Mesothelial cell of epicardium (in vitro differentiated cells): ENCODE results near the gene CEL. TPM values are rescaled to one million over a fixed set of nuclear protein-coding genes. Genes with fewer than 3 reads are reported as not detected.
"Not testable (repeated sequence)": the region's sequence is repeated elsewhere in the genome, so short reads cannot be mapped to it uniquely, and the experiment has no call there.

Experiments
- DNase-seq, 2 experiments: peaks; one replicate each; pipeline ENCODE4 v3.0.0; 2021; ENCODE audit warnings: low spot score in 2 of 2; ENCODE audit not compliant: unreplicated experiment in 2 of 2
- H3K27ac Mint-ChIP-seq: 2 replicates; pipeline ENCODE4 v1.8.0; 2021; ENCODE audit warnings: mixed read lengths
- H3K27me3 Mint-ChIP-seq: 2 replicates; pipeline ENCODE4 v1.8.0; 2021; ENCODE audit warnings: low read depth, mixed read lengths
- H3K36me3 Mint-ChIP-seq: 2 replicates; pipeline ENCODE4 v1.8.0; 2021; ENCODE audit warnings: mixed read lengths
- H3K4me1 Mint-ChIP-seq: 2 replicates; pipeline ENCODE4 v1.8.0; 2021; ENCODE audit warnings: mixed read lengths
- H3K4me3 Mint-ChIP-seq: 2 replicates; pipeline ENCODE4 v1.8.0; 2021; ENCODE audit warnings: mild to moderate bottlenecking, moderate library complexity, mixed read lengths
- H3K9me3 Mint-ChIP-seq: 2 replicates; pipeline ENCODE4 v1.8.0; 2021; ENCODE audit warnings: mixed read lengths
- CTCF ChIP-seq: fragments of 200-600 bp; sonication (generic); IDR thresholded peaks from one replicate; pipeline ENCODE4 v1.5.0; 2021; ENCODE audit warnings: antibody characterized with exemption; ENCODE audit not compliant: unreplicated experiment
- total RNA-seq: library from RNA; stranded (reverse); gene quantifications from 3 replicates; pipeline ENCODE4 v1.2.1, GENCODE V29; 2021

Gene CEL
- total RNA-seq, 1 donor from 2014 or later = 5.0 TPM

DNA sequence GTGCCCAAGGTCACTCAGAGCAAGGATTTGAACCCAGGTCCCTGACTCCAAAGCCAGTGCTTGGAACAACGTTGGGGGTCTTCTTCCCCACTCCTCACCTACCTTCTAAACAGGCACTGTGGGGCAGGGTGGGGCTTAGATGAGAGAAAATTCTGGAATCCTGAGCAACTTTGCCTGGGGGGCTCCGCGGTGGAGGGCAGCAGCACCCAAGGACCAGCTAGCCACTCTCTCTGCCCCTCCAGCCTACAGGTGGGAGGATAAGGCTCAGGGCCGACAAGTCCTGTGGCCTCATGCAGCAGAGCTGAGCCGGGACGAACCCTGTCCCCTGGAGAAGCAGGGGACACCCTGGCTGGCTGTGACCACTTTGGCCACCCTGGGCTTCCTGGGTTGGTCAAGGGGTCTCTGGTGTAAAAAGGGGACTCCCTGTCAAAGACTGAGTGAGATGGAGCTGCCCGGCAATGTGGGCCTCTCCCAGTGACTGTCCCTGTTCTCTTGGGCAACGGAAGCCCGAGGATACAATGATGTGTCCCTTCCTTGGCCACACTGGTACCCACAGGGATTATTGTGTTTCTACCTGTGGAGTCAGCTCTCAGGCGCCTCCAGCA lies 26.5 kb downstream of the CEL start:
- H3K27ac Mint-ChIP-seq = no peak overlapping the region
- H3K4me1 Mint-ChIP-seq = no peaks in the 10 kb centered on the region
- peaks cover 6% of the 10 kb centered on the region for H3K9me3 Mint-ChIP-seq
- no peak for DNase-seq
- TF ChIP-seq CTCF = no peak
- no peaks in the 10 kb centered on the region for H3K27me3 Mint-ChIP-seq
- H3K4me3 Mint-ChIP-seq = no peak overlapping the region
- peaks cover 4% of the 10 kb centered on the region for H3K36me3 Mint-ChIP-seq

DNA sequence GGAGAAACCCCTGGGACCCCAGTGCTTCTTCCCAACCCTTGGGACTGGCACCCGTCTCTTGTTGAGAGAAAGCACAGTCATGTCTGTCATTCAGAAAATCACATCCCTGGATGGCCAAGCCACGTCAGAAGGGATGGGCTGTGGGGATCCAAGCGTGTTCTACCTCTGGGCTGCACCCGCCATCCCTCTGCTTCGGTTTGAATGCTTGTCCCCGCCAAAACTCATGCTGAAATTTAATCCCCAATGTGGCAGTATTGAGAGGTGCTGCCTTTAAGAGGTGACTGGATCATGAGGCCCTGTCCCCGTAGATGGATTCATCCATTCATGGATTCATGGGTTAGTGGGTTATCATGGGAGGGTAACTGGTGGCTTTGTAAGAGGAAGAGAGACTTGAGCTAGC lies 27.0 kb downstream of the CEL start:
- Mint-ChIP-seq H3K4me3 (no peak overlapping the region), H3K9me3 (peaks cover 9% of the 10 kb centered on the region), H3K27ac (no peak overlapping the region), H3K36me3 (peaks cover 8% of the 10 kb centered on the region), H3K4me1 (no peaks in the 10 kb centered on the region), H3K27me3 (no peaks in the 10 kb centered on the region)
- TF ChIP-seq CTCF = no peak
- no peak for DNase-seq

GRCh38 chr9:133089271-133089671 lies 27.5 kb downstream of the CEL start:
- Mint-ChIP-seq H3K4me3 (no peak overlapping the region), H3K27me3 (no peaks in the 10 kb centered on the region), H3K4me1 (no peaks in the 10 kb centered on the region), H3K27ac (no peak overlapping the region), H3K36me3 (peaks cover 9% of the 10 kb centered on the region), H3K9me3 (peaks cover 9% of the 10 kb centered on the region)
- no peak for TF ChIP-seq CTCF
- no peak for DNase-seq

GRCh38 chr9:133090187-133090586 lies 28.4 kb downstream of the CEL start:
- Mint-ChIP-seq H3K36me3 (peaks cover 15% of the 10 kb centered on the region), H3K27me3 (no peaks in the 10 kb centered on the region), H3K4me3 (no peak overlapping the region), H3K9me3 (peaks cover 15% of the 10 kb centered on the region), H3K4me1 (no peaks in the 10 kb centered on the region), H3K27ac (no peak overlapping the region)
- no peak for TF ChIP-seq CTCF
- DNase-seq = no peak

GRCh38 chr9:133090752-133091385 lies 29.1 kb downstream of the CEL start:
- Mint-ChIP-seq H3K27ac (no peak overlapping the region), H3K27me3 (no peaks in the 10 kb centered on the region), H3K4me3 (no peak overlapping the region), H3K4me1 (no peaks in the 10 kb centered on the region), H3K9me3 (peaks cover 19% of the 10 kb centered on the region), H3K36me3 (peaks cover 20% of the 10 kb centered on the region)
- DNase-seq = no peak
- TF ChIP-seq CTCF = no peak

DNA sequence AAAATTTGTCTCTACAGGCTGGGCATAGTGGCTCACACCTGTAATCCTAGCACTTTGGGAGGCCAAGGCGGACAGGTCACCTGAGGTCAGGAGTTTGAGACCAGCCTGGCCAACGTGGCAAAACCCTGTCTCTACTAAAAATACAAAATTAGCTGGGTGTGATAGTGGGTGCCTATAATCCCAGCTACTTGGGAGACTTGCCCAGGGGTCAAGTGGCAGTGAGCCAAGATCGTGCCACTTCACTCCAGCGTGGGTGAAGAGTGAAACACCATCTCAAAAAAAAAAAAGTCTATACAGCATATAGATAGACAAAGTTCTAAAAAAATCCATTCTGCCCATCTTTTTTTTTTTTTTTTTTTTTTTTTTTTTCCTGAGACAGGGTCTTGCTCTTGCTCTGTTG lies 32.6 kb downstream of the CEL start:
- peaks cover 54% of the 10 kb centered on the region for H3K36me3 Mint-ChIP-seq
- H3K4me1 Mint-ChIP-seq, H3K27ac Mint-ChIP-seq, H3K27me3 Mint-ChIP-seq, DNase-seq, H3K4me3 Mint-ChIP-seq: not testable (repeated sequence)
- peaks cover 30% of the 10 kb centered on the region for H3K9me3 Mint-ChIP-seq
